Middle frontal gyrus (tissue), 1 donor: ENCODE data around the gene MYCBP2.
"Not testable (repeated sequence)": the region's sequence is repeated elsewhere in the genome, so short reads cannot be mapped to it uniquely, and the experiment has no call there.

Experiments
- DNase-seq: peaks from one replicate; pipeline ENCODE4 v3.0.0-alpha.2; 2015; ENCODE audit warnings: low spot score; ENCODE audit errors: extremely low spot score

Gene MYCBP2

GRCh38 chr13:77219401-77219800 lies 107.5 kb downstream of the MYCBP2 start:
- DNase-seq: no peak

DNA sequence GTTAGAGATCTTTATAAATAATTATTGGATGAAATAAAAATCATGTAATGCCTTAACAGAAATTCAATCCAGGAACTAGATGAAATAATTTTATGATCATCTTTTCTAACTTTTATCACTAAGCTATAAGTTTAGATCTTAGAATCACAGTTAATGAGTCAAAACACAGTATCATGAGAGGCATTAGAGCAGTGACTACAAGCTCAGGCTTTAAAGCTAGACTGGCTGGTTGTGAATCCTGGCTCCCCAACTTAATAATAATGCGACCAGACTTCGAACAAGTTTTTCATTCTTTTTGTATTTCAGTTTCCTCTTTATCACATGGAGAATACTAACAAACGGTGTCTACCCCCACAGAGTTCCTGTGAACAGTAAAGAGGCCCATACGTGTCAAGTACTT lies 108.6 kb downstream of the MYCBP2 start:
- DNase-seq: no peak

DNA sequence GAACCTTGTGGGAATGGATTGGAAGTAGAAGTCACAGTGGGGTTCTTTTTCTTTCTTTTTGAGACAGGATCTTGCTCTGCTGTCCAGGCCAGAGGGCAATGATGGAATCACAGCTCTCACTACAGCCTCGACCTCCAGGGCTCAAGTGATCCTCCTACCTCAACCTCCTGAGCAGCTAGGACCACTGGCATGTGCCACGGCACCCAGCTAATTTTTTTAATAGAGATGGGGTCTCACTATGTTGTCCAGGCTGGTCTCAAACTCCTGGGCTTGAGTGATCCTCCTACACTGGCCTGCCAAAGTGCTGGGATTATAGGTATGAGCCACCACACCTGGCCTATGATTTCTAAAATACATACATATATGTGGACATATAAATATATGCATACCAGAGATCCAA lies 111.4 kb downstream of the MYCBP2 start:
- DNase-seq: no peak

GRCh38 chr13:77213644-77214043 lies 113.2 kb downstream of the MYCBP2 start:
- no peak for DNase-seq

DNA sequence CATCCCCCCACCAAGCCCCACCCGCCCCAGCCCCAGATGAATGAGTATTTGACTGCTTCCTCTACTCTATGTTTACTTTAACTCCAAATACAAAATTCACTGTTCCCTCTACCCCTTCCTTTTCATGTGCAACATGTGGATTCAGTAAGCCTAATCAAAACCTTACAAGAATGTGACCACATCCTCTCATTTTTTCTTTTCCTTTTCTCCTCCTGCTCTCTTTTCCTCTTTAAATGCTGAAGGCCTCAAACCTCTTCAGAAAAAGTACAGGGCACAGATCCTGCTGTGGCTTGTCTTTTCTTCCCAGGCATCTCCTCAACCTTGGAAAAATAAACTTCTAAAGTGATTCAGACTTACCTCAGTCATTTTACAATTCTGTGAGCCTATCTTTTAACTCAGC lies 119.0 kb downstream of the MYCBP2 start:
- DNase-seq: no peak

GRCh38 chr13:77198995-77199394 lies 127.9 kb downstream of the MYCBP2 start:
- DNase-seq: not testable (repeated sequence)

DNA sequence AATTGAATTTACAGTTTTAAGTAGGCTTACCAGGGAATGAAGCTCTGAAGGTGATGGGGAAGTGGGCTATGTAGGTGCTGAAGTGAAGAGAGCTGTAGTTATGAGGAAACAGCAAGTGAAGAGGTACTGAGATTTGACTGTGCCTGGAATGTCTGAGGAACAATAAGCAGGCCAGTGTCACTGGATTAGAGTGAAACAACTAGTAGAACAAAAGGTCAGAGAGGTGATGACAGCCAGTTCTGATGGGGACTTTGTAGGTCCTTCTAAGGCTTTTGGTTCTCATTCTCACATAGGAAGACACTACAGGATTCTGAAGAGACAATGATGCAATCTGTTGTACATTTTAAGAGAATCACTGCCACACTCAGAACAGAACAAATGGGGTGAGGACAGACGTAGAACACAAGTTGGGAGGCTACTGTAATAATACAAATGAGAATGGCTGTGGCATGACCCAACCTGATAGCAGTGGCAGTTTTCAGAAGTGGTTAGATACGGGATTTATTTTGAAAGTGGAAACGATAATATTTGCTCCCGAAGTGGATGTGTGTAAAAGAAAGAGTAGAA lies 130.8 kb downstream of the MYCBP2 start:
- no peak for DNase-seq

GRCh38 chr13:77190349-77190958 lies 136.4 kb downstream of the MYCBP2 start:
- no peak for DNase-seq

- no peak for DNase-seq
Measured at GRCh38 chr13:77185721-77186120, 141.2 kb downstream of the MYCBP2 start.

DNA sequence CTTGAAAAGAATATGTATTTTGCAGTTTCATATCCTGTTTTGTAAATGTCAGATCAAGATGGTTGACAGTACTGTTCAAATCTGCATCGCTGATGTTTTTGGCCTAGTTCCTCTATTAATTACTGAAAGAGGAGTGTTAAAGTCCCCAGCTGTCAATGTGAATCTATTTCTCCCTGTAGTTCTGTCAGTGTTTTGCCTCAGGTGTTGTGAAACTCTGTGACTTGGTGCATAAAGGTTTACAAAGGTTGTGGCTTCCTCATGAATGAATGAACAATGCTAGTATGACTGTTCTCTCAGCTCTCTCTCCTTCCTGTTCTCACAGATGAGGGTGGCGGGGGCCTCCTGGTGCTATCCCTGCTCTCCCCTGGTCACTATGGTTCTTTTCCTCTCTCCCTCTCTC lies 142.4 kb downstream of the MYCBP2 start:
- no peak for DNase-seq

GRCh38 chr13:77180011-77180410 lies 146.9 kb downstream of the MYCBP2 start:
- no peak for DNase-seq

GRCh38 chr13:77177646-77178045 lies 149.2 kb downstream of the MYCBP2 start:
- DNase-seq: no peak

GRCh38 chr13:77176350-77176749 lies 150.5 kb downstream of the MYCBP2 start:
- no peak for DNase-seq

GRCh38 chr13:77172650-77173049 lies 154.2 kb downstream of the MYCBP2 start:
- DNase-seq: no peak

- no peak for DNase-seq
Measured at GRCh38 chr13:77171451-77171850, 155.4 kb downstream of the MYCBP2 start.

DNA sequence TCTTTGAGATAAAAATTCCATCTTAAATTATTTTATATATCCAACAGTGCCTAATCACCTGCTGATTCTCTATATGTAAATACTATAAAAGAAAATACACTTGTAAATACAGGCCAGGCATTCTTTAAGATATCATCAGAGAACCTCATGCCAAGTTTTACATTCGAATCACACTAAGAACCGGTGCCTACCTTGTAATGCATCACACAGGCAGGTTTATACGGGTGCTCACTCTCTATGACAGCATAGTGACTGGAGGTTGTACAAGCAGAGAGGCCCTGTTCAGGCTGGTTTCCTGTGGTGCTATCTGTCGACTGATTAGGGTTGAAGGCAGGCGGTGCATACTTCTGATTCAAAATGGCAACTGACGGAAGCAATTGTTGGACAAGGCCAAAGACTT lies 158.7 kb downstream of the MYCBP2 start:
- DNase-seq: no peak

- DNase-seq: no peak
Measured at GRCh38 chr13:77150651-77151050, 176.2 kb downstream of the MYCBP2 start.

DNA sequence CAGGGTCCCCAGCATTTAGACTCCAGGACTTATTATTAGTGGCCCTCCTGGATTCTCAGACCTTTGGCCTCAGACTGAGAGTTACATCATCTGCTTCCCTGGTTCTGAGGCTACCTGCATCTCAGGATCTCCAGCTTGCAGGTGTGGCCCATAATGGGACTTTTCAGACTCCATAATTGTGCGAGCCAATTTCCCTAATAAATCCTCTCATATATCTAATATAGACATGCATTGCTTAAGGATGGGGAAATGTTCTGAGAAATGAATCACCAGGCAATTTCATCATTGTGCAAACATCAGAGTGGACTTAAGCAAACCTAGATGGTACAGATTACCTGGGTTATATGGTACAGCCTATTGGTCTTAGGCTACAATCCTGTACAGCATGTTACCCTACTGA lies 183.5 kb downstream of the MYCBP2 start:
- DNase-seq: no peak

DNA sequence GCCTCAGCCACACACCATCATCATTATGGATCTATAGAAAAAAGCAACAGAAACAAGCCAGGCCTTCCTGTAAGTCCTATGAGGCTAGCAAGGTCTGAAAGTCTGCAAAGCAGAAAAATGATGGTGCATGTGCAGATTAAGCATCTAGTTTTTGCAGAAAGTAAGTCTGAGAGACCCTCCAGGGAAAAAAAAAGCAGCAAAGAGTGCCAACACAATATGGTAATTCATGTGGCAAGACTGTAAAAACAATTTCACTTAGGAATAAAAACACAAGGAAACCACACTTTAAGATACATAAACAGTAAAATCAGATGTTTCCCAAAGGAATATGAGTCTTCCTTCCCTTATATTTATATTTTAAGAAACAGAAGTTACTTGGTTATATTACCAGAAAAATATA lies 187.6 kb downstream of the MYCBP2 start:
- no peak for DNase-seq

DNA sequence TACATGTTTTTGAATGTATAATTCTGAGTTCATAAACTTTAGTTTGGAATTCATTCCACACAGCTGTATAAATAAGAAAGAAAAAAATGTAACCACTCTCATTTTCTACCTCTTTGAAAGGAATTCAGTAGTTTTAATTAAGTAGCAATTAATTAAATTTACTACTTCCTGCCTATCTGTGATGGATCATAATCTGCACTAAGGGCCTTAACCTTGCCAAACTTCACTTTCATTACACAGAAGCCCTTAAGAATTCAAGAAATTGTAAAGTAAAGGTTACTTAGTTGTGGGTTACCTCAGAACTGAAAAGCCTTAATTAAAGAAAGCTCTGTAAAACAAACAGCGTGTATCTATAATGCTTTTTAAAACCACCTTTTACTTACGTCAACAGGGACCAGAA lies 188.1 kb downstream of the MYCBP2 start:
- DNase-seq: no peak

GRCh38 chr13:77136902-77137420 lies 189.9 kb downstream of the MYCBP2 start:
- DNase-seq: no peak

DNA sequence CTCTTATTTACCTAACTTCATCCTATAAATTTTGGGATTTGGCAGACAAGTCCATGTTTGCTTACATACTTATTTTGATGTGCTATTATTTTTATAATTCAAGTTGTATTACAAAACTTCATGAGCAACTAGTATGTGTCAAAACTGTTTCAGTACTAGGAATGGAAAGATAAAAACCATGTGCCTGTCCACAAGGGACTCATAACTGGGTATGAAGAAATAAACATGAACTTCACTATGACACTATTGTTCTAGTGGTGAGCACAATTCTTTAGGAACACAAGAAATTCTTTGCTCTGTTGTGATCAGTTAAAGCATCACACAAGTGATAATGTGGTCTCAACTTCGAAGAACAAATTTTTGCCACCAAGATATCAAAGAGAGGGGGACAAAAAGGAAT lies 202.5 kb downstream of the MYCBP2 start:
- no peak for DNase-seq

- DNase-seq: no peak
Measured at GRCh38 chr13:77118134-77118533, 208.8 kb downstream of the MYCBP2 start.
